IMR-90 (cell line): ENCODE measurements around the gene GRIFIN.

ENCODE experiments used
- CTCF ChIP-seq: conservative IDR thresholded peaks from 2 replicates; pipeline ENCODE4 v1.5.1; 2012; ENCODE audit warnings: mild to moderate bottlenecking, low read depth, low read length, improper control_type of control experiment
- MXI1 ChIP-seq: IDR thresholded peaks from 2 replicates; pipeline ENCODE4 v1.6.1; 2012; ENCODE audit warnings: low read depth, mild to moderate bottlenecking, low read length, moderate library complexity, borderline replicate concordance
- RCOR1 ChIP-seq: IDR thresholded peaks from 2 replicates; pipeline ENCODE4 v1.6.1; 2012; ENCODE audit warnings: mild to moderate bottlenecking, low read length, improper control_type of control experiment; ENCODE audit not compliant: insufficient replicate concordance
- SMC3 ChIP-seq: fragments of 150-350 bp; IDR thresholded peaks from 2 replicates; pipeline ENCODE4 v1.6.1; 2016; ENCODE audit warnings: low read depth, mild to moderate bottlenecking, antibody characterized with exemption, low read length, moderate library complexity
- USF2 ChIP-seq: fragments of 150-350 bp; IDR thresholded peaks from 2 replicates; pipeline ENCODE4 v1.6.1; 2017; ENCODE audit warnings: mild to moderate bottlenecking, antibody characterized with exemption, low read length, low read depth

DNA sequence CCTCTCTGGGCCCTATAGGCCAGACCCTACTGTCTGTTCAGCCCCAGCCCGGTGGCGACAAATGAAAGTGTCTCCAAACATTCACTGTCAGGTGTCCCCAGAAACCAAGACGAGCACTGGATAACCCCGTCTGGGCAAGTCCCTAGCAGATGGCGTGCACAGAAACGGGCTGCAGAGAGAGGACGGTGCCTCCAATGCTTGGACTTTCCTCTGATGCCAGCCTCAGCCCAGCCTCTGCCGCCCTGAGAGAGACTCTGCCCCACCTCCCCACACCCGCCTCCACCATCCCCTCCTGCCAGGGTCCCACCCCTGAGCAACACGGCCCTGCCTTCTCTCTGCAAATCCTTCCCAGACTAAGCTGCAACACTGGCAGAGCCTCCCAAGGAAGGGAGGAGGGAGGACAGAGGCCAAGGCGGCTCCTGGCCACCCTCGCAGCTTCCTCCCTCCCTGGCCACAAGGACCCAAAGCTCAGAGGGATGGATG, 36.0 kb upstream of the GRIFIN start:
- no peak for TF ChIP-seq CTCF
- no peak for TF ChIP-seq USF2
- no peak for TF ChIP-seq MXI1
- TF ChIP-seq SMC3, result no peak
- TF ChIP-seq RCOR1, result no peak
